Mesenchymal stem cell (in vitro differentiated cells and primary cell): ENCODE results near the gene PDE6B.

ENCODE experiments used
- DNase-seq: peaks from one replicate; pipeline ENCODE4 v3.0.0-alpha.2; 2013
- H2AFZ ChIP-seq: one replicate; pipeline ENCODE4 v1.6.1; 2013; ENCODE audit warnings: low read depth, mild to moderate bottlenecking, control low read depth, inconsistent platforms, low read length, moderate library complexity
- H2AK5ac ChIP-seq: 2 replicates; pipeline ENCODE4 v1.6.1; 2013; ENCODE audit warnings: low read length, moderate library complexity, mild to moderate bottlenecking, inconsistent platforms; ENCODE audit not compliant: severe bottlenecking
- H2BK120ac ChIP-seq: one replicate; pipeline ENCODE4 v1.6.1; 2013; ENCODE audit warnings: low read depth, mild to moderate bottlenecking, inconsistent platforms, low read length, moderate library complexity
- H2BK12ac ChIP-seq, 2 experiments: one replicate each; pipeline ENCODE4 v1.6.1; 2013; ENCODE audit warnings: inconsistent platforms in 2 of 2, low read length in 2 of 2, mild to moderate bottlenecking in 2 of 2, moderate library complexity in 2 of 2, control low read depth in 1 of 2
- H2BK15ac ChIP-seq: one replicate; pipeline ENCODE4 v1.6.1; 2013; ENCODE audit warnings: mild to moderate bottlenecking, low read depth, inconsistent platforms; ENCODE audit not compliant: poor library complexity, severe bottlenecking
- H2BK5ac ChIP-seq: 2 replicates; pipeline ENCODE4 v1.6.1; 2013; ENCODE audit warnings: low read depth, mild to moderate bottlenecking, low read length, control low read depth, inconsistent platforms; ENCODE audit not compliant: poor library complexity, severe bottlenecking
- H3K14ac ChIP-seq, 2 experiments: one replicate each; pipeline ENCODE4 v1.6.1; 2013; ENCODE audit warnings: inconsistent platforms in 2 of 2, low read length in 2 of 2, control low read depth in 1 of 2, mild to moderate bottlenecking in 1 of 2, moderate library complexity in 1 of 2
- H3K18ac ChIP-seq, 2 experiments: one replicate each; pipeline ENCODE4 v1.6.1; 2013; ENCODE audit warnings: inconsistent platforms in 2 of 2, low read length in 2 of 2, control low read depth in 1 of 2, low read depth in 1 of 2, mild to moderate bottlenecking in 1 of 2
- H3K23ac ChIP-seq, 2 experiments: one replicate each; pipeline ENCODE4 v1.6.1; 2013; ENCODE audit warnings: inconsistent platforms in 2 of 2, low read length in 2 of 2, mild to moderate bottlenecking in 2 of 2, moderate library complexity in 2 of 2, control low read depth in 1 of 2
- H3K27ac ChIP-seq: 2 replicates; pipeline ENCODE4 v1.5.1; 2013; ENCODE audit warnings: mild to moderate bottlenecking, moderate library complexity, low read length, control low read depth, inconsistent platforms; ENCODE audit not compliant: poor library complexity, severe bottlenecking
- H3K27me3 ChIP-seq, 2 experiments: 2 replicates each; pipeline versions ENCODE4 v1.6.1 to v1.7.0; 2013; ENCODE audit warnings: low read length in 2 of 2, mild to moderate bottlenecking in 2 of 2, moderate library complexity in 2 of 2, control low read depth in 1 of 2, inconsistent platforms in 1 of 2; ENCODE audit not compliant: control insufficient read depth in 1 of 2, insufficient read depth in 1 of 2
- H3K36me3 ChIP-seq, 2 experiments: 2 replicates each; pipeline versions ENCODE4 v1.6.1 to v1.7.0; 2013; ENCODE audit warnings: low read length in 2 of 2, control low read depth in 1 of 2, inconsistent platforms in 1 of 2, low read depth in 1 of 2, mild to moderate bottlenecking in 1 of 2; ENCODE audit not compliant: insufficient read depth in 2 of 2, control insufficient read depth in 1 of 2
- H3K4ac ChIP-seq, 2 experiments: one replicate each; pipeline ENCODE4 v1.6.1; 2013; ENCODE audit warnings: inconsistent platforms in 2 of 2, low read length in 2 of 2, mild to moderate bottlenecking in 2 of 2, moderate library complexity in 2 of 2, control low read depth in 1 of 2, low read depth in 1 of 2
- H3K4me1 ChIP-seq: 2 replicates; pipeline ENCODE4 v1.6.1; 2013; ENCODE audit warnings: low read depth, low read length, control low read depth; ENCODE audit not compliant: control insufficient read depth, insufficient read depth
- H3K4me2 ChIP-seq: 2 replicates; pipeline ENCODE4 v1.6.1; 2013; ENCODE audit warnings: low read length, mild to moderate bottlenecking, inconsistent platforms; ENCODE audit not compliant: poor library complexity, severe bottlenecking
- H3K4me3 ChIP-seq, 2 experiments: 2 replicates each; pipeline versions ENCODE4 v1.5.1 to v1.7.0; 2013; ENCODE audit warnings: low read length in 2 of 2, mild to moderate bottlenecking in 2 of 2, control low read depth in 1 of 2, low read depth in 1 of 2; ENCODE audit not compliant: insufficient read depth in 1 of 2
- H3K79me1 ChIP-seq: replicated peaks from 2 replicates; pipeline ENCODE4 v1.6.1; 2013; ENCODE audit warnings: mild to moderate bottlenecking, control low read depth, low read length, inconsistent platforms; ENCODE audit not compliant: poor library complexity, severe bottlenecking
- H3K9ac ChIP-seq: 2 replicates; pipeline ENCODE4 v1.7.0; 2013; ENCODE audit warnings: mild to moderate bottlenecking, low read length, moderate library complexity
- H3K9me3 ChIP-seq: 2 replicates; pipeline ENCODE4 v1.7.0; 2013; ENCODE audit warnings: mild to moderate bottlenecking, low read length; ENCODE audit not compliant: control insufficient read depth
- H4K8ac ChIP-seq: one replicate; pipeline ENCODE4 v1.6.1; 2013; ENCODE audit warnings: inconsistent platforms, mild to moderate bottlenecking, low read length, moderate library complexity
- H4K91ac ChIP-seq: one replicate; pipeline ENCODE4 v1.6.1; 2013; ENCODE audit warnings: mild to moderate bottlenecking, low read length, inconsistent platforms
- WGBS: methylation state at CpG from one replicate; pipeline ENCODE4 v1.1.7; 2013; ENCODE audit warnings: mixed read lengths; 5-methylcytosine and 5-hydroxymethylcytosine counted together

PDE6B gene

GRCh38 chr4:650951-651883 lies 25.8 kb downstream of the PDE6B start:
- no peak overlapping the region for H2AK5ac ChIP-seq
- DNase-seq = no peak
- no peak overlapping the region for H3K9ac ChIP-seq
- H2AFZ ChIP-seq = no peak overlapping the region
- H3K18ac ChIP-seq = no peak overlapping the region
- no peak overlapping the region for H2BK120ac ChIP-seq
- no peak overlapping the region for H2BK5ac ChIP-seq
- no peaks in the 10 kb centered on the region for H3K36me3 ChIP-seq
- H2BK12ac ChIP-seq = no peak overlapping the region
- no peak overlapping the region for H4K8ac ChIP-seq
- H3K27me3 ChIP-seq = peaks cover 0 to 65% of the 10 kb centered on the region in 2 experiments
- no peaks in the 10 kb centered on the region for H3K79me1 ChIP-seq
- no peak overlapping the region for H4K91ac ChIP-seq
- no peak overlapping the region for H3K14ac ChIP-seq
- 83% methylated on average over 43 of the region's 49 CpGs for WGBS
- H3K9me3 ChIP-seq = no peaks in the 10 kb centered on the region
- H3K23ac ChIP-seq = no peak overlapping the region
- H3K4ac ChIP-seq = no peak overlapping the region
- H3K27ac ChIP-seq = no peak overlapping the region
- H2BK15ac ChIP-seq = no peak overlapping the region
- H3K4me1 ChIP-seq = no peaks in the 10 kb centered on the region
- H3K4me2 ChIP-seq = no peak overlapping the region
- H3K4me3 ChIP-seq = no peak overlapping the region

- no peak overlapping the region for H2BK120ac ChIP-seq
- H4K91ac ChIP-seq = no peak overlapping the region
- no peak overlapping the region for H3K18ac ChIP-seq
- WGBS = 81% methylated on average over 22 of the region's 24 CpGs
- no peaks in the 10 kb centered on the region for H3K4me1 ChIP-seq
- H3K4me3 ChIP-seq = no peak overlapping the region
- H3K79me1 ChIP-seq = no peaks in the 10 kb centered on the region
- no peaks in the 10 kb centered on the region for H3K9me3 ChIP-seq
- H2AK5ac ChIP-seq = no peak overlapping the region
- H3K9ac ChIP-seq = no peak overlapping the region
- H4K8ac ChIP-seq = no peak overlapping the region
- H3K14ac ChIP-seq = no peak overlapping the region
- H2BK15ac ChIP-seq = no peak overlapping the region
- no peak overlapping the region for H3K23ac ChIP-seq
- H2AFZ ChIP-seq = no peak overlapping the region
- DNase-seq = no peak
- H3K4ac ChIP-seq = no peak overlapping the region
- H3K4me2 ChIP-seq = no peak overlapping the region
- H3K36me3 ChIP-seq = no peaks in the 10 kb centered on the region
- no peak overlapping the region for H2BK12ac ChIP-seq
- no peak overlapping the region for H2BK5ac ChIP-seq
- H3K27me3 ChIP-seq = peaks cover 0 to 68% of the 10 kb centered on the region in 2 experiments
- H3K27ac ChIP-seq = no peak overlapping the region
Measured at GRCh38 chr4:651884-652642, 26.7 kb downstream of the PDE6B start.

- Histone ChIP-seq H3K23ac (no peak overlapping the region), H4K91ac (no peak overlapping the region), H3K4ac (no peak overlapping the region), H3K9me3 (no peaks in the 10 kb centered on the region), H3K14ac (no peak overlapping the region), H3K9ac (no peak overlapping the region), H3K4me3 (no peak overlapping the region), H2AK5ac (no peak overlapping the region), H3K4me1 (peaks cover 1% of the 10 kb centered on the region), H3K18ac (no peak overlapping the region), H2BK15ac (no peak overlapping the region), H2BK12ac (no peak overlapping the region), H2BK120ac (no peak overlapping the region), H3K27me3 (peaks cover 0 to 63% of the 10 kb centered on the region in 2 experiments), H3K36me3 (no peaks in the 10 kb centered on the region), H2BK5ac (no peak overlapping the region), H3K27ac (no peak overlapping the region), H3K79me1 (no peaks in the 10 kb centered on the region), H4K8ac (no peak overlapping the region), H3K4me2 (no peak overlapping the region), H2AFZ (no peak overlapping the region)
- DNase-seq = no peak
- 91% methylated on average over 35 of the region's 35 CpGs for WGBS
Measured at GRCh38 chr4:653080-653821, 27.9 kb downstream of the PDE6B start.
